ENCODE measurements around the gene ATR.
"Not testable (repeated sequence)": the region's sequence is repeated elsewhere in the genome, so short reads cannot be mapped to it uniquely, and the experiment has no call there.

DNA sequence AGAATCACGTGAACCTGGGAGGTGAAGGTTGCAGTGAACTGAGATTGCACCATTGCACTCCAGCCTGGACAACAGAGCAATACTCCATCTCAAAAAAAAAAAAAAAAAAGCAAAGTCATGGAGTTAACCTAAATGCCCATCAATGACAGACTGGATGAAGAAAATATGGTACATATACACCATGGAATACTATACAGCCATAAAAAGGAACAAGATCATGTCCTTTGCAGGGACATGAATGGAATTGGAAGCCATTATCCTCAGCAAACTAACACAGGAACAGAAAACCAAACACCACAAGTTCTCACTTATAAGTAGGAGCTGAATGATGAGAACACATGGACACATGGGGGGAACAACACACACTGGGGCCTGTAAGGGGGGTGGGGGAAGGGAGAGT, 26.0 kb downstream of the ATR start:
- TF ChIP-seq, protein P1, sequence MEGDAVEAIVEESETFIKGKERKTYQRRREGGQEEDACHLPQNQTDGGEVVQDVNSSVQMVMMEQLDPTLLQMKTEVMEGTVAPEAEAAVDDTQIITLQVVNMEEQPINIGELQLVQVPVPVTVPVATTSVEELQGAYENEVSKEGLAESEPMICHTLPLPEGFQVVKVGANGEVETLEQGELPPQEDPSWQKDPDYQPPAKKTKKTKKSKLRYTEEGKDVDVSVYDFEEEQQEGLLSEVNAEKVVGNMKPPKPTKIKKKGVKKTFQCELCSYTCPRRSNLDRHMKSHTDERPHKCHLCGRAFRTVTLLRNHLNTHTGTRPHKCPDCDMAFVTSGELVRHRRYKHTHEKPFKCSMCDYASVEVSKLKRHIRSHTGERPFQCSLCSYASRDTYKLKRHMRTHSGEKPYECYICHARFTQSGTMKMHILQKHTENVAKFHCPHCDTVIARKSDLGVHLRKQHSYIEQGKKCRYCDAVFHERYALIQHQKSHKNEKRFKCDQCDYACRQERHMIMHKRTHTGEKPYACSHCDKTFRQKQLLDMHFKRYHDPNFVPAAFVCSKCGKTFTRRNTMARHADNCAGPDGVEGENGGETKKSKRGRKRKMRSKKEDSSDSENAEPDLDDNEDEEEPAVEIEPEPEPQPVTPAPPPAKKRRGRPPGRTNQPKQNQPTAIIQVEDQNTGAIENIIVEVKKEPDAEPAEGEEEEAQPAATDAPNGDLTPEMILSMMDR (IDR thresholded peaks at IDR 0.05), result not testable (repeated sequence)
- TF ChIP-seq POLR2A, POLR2AphosphoS5 (IDR thresholded peaks at IDR 0.05): not testable (repeated sequence)
